HL-60 (cell line): ENCODE results near the gene ENKUR.

Experiments
- CTCF ChIP-seq: IDR thresholded peaks from one replicate; pipeline ENCODE4 v1.5.1; 2011; ENCODE audit warnings: low read length, control low read depth, inconsistent platforms; ENCODE audit not compliant: insufficient read depth
- POLR2AphosphoS5 ChIP-seq: IDR thresholded peaks from 2 replicates; pipeline ENCODE4 v1.6.1; 2012; ENCODE audit warnings: low read depth

GRCh38 chr10:24947304-24948097 lies 68.5 kb downstream of the ENKUR start:
- TF ChIP-seq POLR2AphosphoS5 (no peak), CTCF (no peak)
